ENCODE results near the gene TFRC.

- TF ChIP-seq CTCF (IDR thresholded peaks at IDR 0.05) (no peak), POLR2AphosphoS5 (IDR thresholded peaks at IDR 0.05) (no peak), POLR2A (IDR thresholded peaks at IDR 0.05) (no peak)
These were observed 40.8 kb upstream of the TFRC start for GRCh38 chr3:196122688-196123046.
